Erythroblast (primary cell): Measurements from ENCODE around the gene PRKAG3.

ENCODE experiments used
- GATA1 ChIP-seq: IDR thresholded peaks from 2 replicates; pipeline ENCODE4 v1.6.1; 2011; ENCODE audit warnings: low read depth, mild to moderate bottlenecking, control low read depth, low read length, moderate library complexity
- POLR2A ChIP-seq: IDR thresholded peaks from 2 replicates; pipeline ENCODE4 v1.6.1; 2011; ENCODE audit warnings: mild to moderate bottlenecking, low read length

DNA sequence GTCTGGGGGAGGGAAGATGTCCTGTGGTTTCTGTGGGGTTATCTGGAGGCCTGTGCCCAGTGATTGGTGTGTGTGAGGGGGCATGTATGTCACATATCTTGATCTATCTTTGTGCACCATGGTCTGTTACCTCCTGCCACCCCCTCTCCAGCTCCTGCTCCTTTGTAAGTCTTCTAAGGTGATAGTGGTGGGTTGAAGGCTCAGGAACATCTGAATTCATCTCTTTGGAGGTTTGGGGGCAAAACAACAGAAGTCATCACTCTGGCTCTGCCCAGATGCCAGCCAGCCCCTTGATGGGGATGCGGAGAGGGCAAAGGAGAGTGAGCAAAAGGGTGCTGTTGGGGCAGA lies 25.3 kb upstream of the PRKAG3 start:
- TF ChIP-seq POLR2A (no peak), GATA1 (no peak)
